Lower leg skin (tissue), 3 donors: ENCODE data around the gene TRPM3.

ENCODE experiments used
- CTCF ChIP-seq, 3 donors: fragments of 450-650 bp; IDR thresholded peaks; one replicate each; pipeline ENCODE4 v1.5.1; 2016; ENCODE audit warnings: antibody characterized with exemption in 3 of 3, mild to moderate bottlenecking in 3 of 3, moderate library complexity in 2 of 3
- POLR2A ChIP-seq, 2 donors: fragments of 450-650 bp; IDR thresholded peaks; one replicate each; pipeline ENCODE4 v1.6.1; 2016 to 2017; ENCODE audit warnings: antibody characterized with exemption in 2 of 2, mild to moderate bottlenecking in 1 of 2, moderate library complexity in 1 of 2

- TF ChIP-seq CTCF (IDR thresholded peaks at IDR 0.05) (no peak), POLR2A (IDR thresholded peaks at IDR 0.05) (no peak)
These were observed 533.0 kb downstream of the TRPM3 start for GRCh38 chr9:70588381-70588780.
